Stimulated activated CD8-positive, alpha-beta memory T cell treated with anti-CD3 and anti-CD28 coated beads, Interleukin-2, amount 100 ng/mL, for 1 hour (primary cell): ENCODE data around the gene SLIRP.
"Not testable (repeated sequence)": the region's sequence is repeated elsewhere in the genome, so short reads cannot be mapped to it uniquely, and the experiment has no call there.

Experiments used
- DNase-seq, 2 donors: peaks; one replicate each; pipeline ENCODE4 v3.0.0-alpha.2; 2020; ENCODE audit warnings: low read depth in 2 of 2

Gene SLIRP

GRCh38 chr14:77707724-77708408 is at the start of gene SLIRP, which contains the start of gene ALKBH1:
Gene SLIRP, plus strand, starts transcription at chr14:77708103. Its CDS starts 9 bp downstream, at chr14:77708112.
Gene ALKBH1, minus strand, starts transcription at chr14:77708023. Its CDS starts 19 bp downstream, at chr14:77708004.
- DNase-seq, result peak; percentile 72 to 76

- no peak for DNase-seq
Observed at GRCh38 chr14:77659831-77660230, 48.1 kb upstream of the SLIRP start.

GRCh38 chr14:77660754-77661153 is 47.1 kb upstream of the SLIRP start:
- no peak for DNase-seq

- not testable (repeated sequence) for DNase-seq
Observed at GRCh38 chr14:77661562-77661961, 46.3 kb upstream of the SLIRP start.

- DNase-seq, result no peak
Observed at GRCh38 chr14:77663293-77663692, 44.6 kb upstream of the SLIRP start.

- no peak for DNase-seq
Observed at GRCh38 chr14:77667331-77667730, 40.6 kb upstream of the SLIRP start.

GRCh38 chr14:77673193-77673592 is 34.7 kb upstream of the SLIRP start:
- DNase-seq, result no peak

- no peak for DNase-seq
Observed at GRCh38 chr14:77674931-77675330, 33.0 kb upstream of the SLIRP start.

- DNase-seq, result no peak
Observed at GRCh38 chr14:77681196-77682157, 26.4 kb upstream of the SLIRP start.

GRCh38 chr14:77682158-77682553 is 25.7 kb upstream of the SLIRP start:
- DNase-seq, result no peak

- no peak for DNase-seq
Observed at GRCh38 chr14:77691259-77691658, 16.6 kb upstream of the SLIRP start.

- DNase-seq, result no peak
Observed at GRCh38 chr14:77707355-77707723, 564 bp upstream of the SLIRP start.

GRCh38 chr14:77708749-77709148 is 846 bp downstream of the SLIRP start:
- no peak for DNase-seq

- no peak for DNase-seq
Observed at GRCh38 chr14:77709412-77709811, 1.5 kb downstream of the SLIRP start.

- DNase-seq, result no peak
Observed at GRCh38 chr14:77710364-77710763, 2.5 kb downstream of the SLIRP start.

GRCh38 chr14:77714926-77715325 is 7.0 kb downstream of the SLIRP start:
- no peak for DNase-seq

- DNase-seq, result no peak
Observed at GRCh38 chr14:77717608-77718305, 9.9 kb downstream of the SLIRP start.

- no peak for DNase-seq
Observed at GRCh38 chr14:77721437-77721836, 13.5 kb downstream of the SLIRP start.

- no peak for DNase-seq
Observed at GRCh38 chr14:77722301-77722700, 14.4 kb downstream of the SLIRP start.

- DNase-seq, result no peak
Observed at GRCh38 chr14:77730976-77731497, 23.1 kb downstream of the SLIRP start.

GRCh38 chr14:77738559-77739250 is 30.8 kb downstream of the SLIRP start:
- DNase-seq, result no peak
